Cardiac muscle cell (in vitro differentiated cells and primary cell): Measurements from ENCODE around the gene CRK. TPM values are rescaled to one million over a fixed set of nuclear protein-coding genes. Genes with fewer than 3 reads are reported as not detected.
A peak's percentile ranks its signal among the peaks of the same experiment; 100 is the strongest.

ENCODE experiments used
- DNase-seq, 2 donors: peaks; one replicate each; pipeline versions ENCODE4 v3.0.0 to v3.0.0-alpha.2; 2010 to 2017; ENCODE audit warnings: low read depth in 1 of 2, low spot score in 1 of 2
- H3K27ac ChIP-seq: fragments of 200-600 bp; sonication (generic); 2 replicates; pipeline ENCODE4 v1.5.1; 2016
- H3K27me3 ChIP-seq: fragments of 200-600 bp; sonication (generic); 2 replicates; pipeline ENCODE4 v1.6.0; 2016; ENCODE audit warnings: control low read depth
- H3K36me3 ChIP-seq: fragments of 200-600 bp; sonication (generic); 2 replicates; pipeline ENCODE4 v1.5.1; 2016; ENCODE audit warnings: control low read depth
- H3K4me1 ChIP-seq: fragments of 200-600 bp; sonication (generic); 2 replicates; pipeline ENCODE4 v1.8.1; 2017; ENCODE audit warnings: low read depth, mild to moderate bottlenecking, mixed run types
- H3K4me3 ChIP-seq: fragments of 200-600 bp; sonication (generic); 2 replicates; pipeline ENCODE4 v1.5.1; 2016; ENCODE audit warnings: mild to moderate bottlenecking
- H3K9me3 ChIP-seq: fragments of 200-600 bp; sonication (generic); 2 replicates; pipeline ENCODE4 v1.5.1; 2017; ENCODE audit warnings: low read depth, mild to moderate bottlenecking, control low read depth
- CTCF ChIP-seq: IDR thresholded peaks from 2 replicates; pipeline ENCODE4 v1.5.1; 2012; ENCODE audit warnings: low read depth, mild to moderate bottlenecking, low read length
- polyA plus RNA-seq: library from polyadenylated mRNA; unstranded; fragments of >200 nt; fragmentation: Nextera tagmentation; extraction: Ambion mirVana; gene quantifications from 2 replicates; pipeline ENCODE4 v1.2.1, GENCODE V29; 2016
- total RNA-seq: library from RNA; depleted of rRNA; stranded (reverse); fragments of >200 nt; gene quantifications from 2 replicates; pipeline ENCODE4 v1.2.3, GENCODE V29; 2016

Gene CRK
- total and polyA plus RNA-seq, 2 experiments from 2014 or later, result 25.0 to 33.1 TPM

DNA sequence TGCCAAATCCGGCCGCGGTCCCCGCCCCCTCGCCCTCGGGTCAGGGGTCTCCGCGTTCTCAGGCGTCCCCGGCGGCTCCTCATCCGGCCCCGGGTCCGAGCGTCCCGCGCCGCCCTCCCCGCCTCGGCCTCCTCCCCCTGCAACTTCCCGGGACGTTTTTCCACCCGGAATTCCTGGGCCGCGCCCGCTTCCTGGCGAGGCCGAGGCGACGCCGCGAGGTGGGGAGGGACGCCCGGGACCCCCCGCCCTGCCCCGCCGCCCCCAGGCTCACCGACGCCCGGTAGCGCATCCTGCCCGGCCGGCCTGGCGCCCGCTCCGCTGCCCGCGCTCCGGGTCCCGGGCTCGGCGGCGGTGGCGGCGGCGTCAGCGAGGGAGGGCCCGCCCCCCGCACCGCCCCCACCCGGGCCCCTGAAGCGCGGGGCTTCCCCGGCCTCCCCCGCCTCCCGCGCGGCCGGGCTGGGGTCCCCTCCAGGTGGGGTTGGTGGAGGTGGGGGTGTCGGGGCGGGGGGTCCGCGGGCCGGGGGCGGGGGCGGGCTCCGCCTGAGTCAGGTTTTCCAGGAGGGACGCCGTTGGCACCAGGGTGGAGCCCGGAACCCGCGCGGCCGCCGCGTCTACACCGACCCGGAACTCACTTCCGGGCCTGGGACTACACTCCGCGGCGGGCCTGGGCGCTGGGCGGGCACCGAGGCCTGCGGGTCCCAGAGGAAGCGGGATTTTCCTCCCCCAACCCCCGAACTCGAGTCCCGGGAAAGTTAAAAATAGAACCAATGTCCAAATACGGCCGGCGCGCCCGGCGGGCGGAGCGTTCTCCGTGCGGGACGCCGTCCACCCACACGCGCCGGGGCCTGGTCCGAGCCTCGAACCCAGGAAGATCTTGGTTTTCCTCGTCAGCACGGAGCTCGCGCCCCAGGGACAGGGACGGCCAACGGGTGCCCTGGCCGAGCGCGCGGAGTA, 29.7 kb upstream of the CRK start:
- Histone ChIP-seq H3K27me3 (no peaks in the 10 kb centered on the region), H3K27ac (peak overlapping the region; percentile 99), H3K36me3 (peaks cover 7% of the 10 kb centered on the region), H3K4me3 (peak overlapping the region; percentile 84), H3K4me1 (peaks cover 5% of the 10 kb centered on the region), H3K9me3 (no peaks in the 10 kb centered on the region)
- TF ChIP-seq CTCF, result no peak
- DNase-seq, result peak; percentile 69

GRCh38 chr17:1484676-1485422, 28.8 kb upstream of the CRK start:
- peak; percentile 7 for TF ChIP-seq CTCF
- DNase-seq, result peak; percentile 62 to 73
- peak overlapping the region; percentile 99 for H3K27ac ChIP-seq
- peaks cover 5% of the 10 kb centered on the region for H3K4me1 ChIP-seq
- no peaks in the 10 kb centered on the region for H3K9me3 ChIP-seq
- peaks cover 7% of the 10 kb centered on the region for H3K36me3 ChIP-seq
- H3K4me3 ChIP-seq, result peak overlapping the region; percentile 84
- no peaks in the 10 kb centered on the region for H3K27me3 ChIP-seq

- H3K4me3 ChIP-seq, result no peak overlapping the region
- DNase-seq, result no peak
- H3K27me3 ChIP-seq, result no peaks in the 10 kb centered on the region
- peaks cover 12% of the 10 kb centered on the region for H3K36me3 ChIP-seq
- TF ChIP-seq CTCF, result no peak
- H3K4me1 ChIP-seq, result peaks cover 5% of the 10 kb centered on the region
- peak overlapping the region; percentile 99 for H3K27ac ChIP-seq
- H3K9me3 ChIP-seq, result no peaks in the 10 kb centered on the region
These were observed 28.1 kb upstream of the CRK start for GRCh38 chr17:1484060-1484535.

- Histone ChIP-seq H3K27me3 (no peaks in the 10 kb centered on the region), H3K9me3 (no peaks in the 10 kb centered on the region), H3K27ac (no peak overlapping the region), H3K36me3 (peaks cover 12% of the 10 kb centered on the region), H3K4me3 (no peak overlapping the region), H3K4me1 (peaks cover 5% of the 10 kb centered on the region)
- peak in 1 of 2 donors; percentile 22 for DNase-seq
- TF ChIP-seq CTCF, result no peak
These were observed 26.6 kb upstream of the CRK start for GRCh38 chr17:1482680-1483079.

DNA sequence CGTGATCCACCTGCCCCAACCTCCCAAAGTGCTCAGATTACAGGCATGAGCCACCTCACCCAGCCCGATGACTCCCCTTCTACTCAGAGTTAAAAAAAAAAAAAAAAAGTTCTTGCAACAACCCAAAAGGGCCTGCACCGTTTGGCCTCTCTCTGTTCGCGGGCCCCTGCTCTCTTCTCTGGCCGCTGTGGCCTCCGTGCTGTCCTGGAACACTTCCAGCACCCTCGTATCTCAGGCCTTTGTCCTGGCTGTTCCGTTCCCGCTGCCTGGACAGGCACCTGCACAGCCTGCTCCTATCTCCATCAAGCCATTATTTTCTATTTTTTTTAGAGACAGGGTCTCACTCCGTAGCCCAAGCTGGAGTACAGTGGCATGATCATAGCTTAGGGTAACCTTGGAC, 25.7 kb upstream of the CRK start:
- Histone ChIP-seq H3K36me3 (peaks cover 14% of the 10 kb centered on the region), H3K4me3 (no peak overlapping the region), H3K27ac (no peak overlapping the region), H3K4me1 (peaks cover 5% of the 10 kb centered on the region), H3K9me3 (no peaks in the 10 kb centered on the region), H3K27me3 (no peaks in the 10 kb centered on the region)
- no peak for TF ChIP-seq CTCF
- no peak for DNase-seq
